SIG-M5 (cell line): ENCODE measurements around the gene PAN2.

Experiments used
- DNase-seq: peaks from one replicate; lab custom pipeline; 2025; lab: John Stamatoyannopoulos, UW

Gene PAN2

DNA sequence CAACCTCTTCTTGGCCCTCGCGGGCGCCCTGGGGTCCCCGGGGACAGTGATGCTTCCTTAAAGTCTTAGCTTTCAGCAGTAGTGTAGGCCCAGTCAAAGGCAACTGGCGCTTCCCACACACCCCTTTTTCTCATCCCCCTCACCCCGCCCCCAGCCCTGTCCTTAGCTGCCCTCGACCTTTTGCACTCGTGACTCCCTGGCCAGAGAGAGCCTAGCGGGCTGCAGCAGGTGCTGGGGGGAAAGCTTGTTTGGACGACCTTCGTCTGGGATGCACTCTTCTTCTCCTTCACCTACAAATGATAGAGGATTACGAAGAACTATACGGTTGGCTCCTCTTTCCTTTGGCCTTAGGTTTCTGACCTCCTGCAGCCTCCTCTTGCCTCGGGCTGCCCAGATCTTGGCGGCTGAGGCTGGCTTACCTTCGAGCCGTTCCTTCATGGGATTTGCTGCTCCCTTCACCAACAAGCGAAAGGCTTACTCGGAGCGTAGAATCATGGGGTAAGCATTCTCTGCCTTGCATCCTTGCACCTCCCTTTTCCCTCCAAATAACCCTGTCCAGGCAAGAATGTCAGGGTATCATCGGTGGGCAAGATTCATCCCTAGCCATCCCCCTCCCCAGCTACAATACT is 66.2 kb downstream of the PAN2 start:
- DNase-seq = no peak

- DNase-seq = peak; percentile 58
These were observed 66.9 kb downstream of the PAN2 start, which contains the start of gene COQ10A for GRCh38 chr12:56266693-56267442. COQ10A (plus strand) TSS chr12:56266942; CDS start chr12:56267119, 177 bp downstream.
